ENCODE data around the gene FLCN. TPM values are rescaled to one million over a fixed set of nuclear protein-coding genes. Genes with fewer than 3 reads are reported as not detected.

Gene FLCN
- total RNA-seq (10 to 100 TPM; 43.6 to 46.7 TPM), polyA plus RNA-seq (10 to 100 TPM in 1 of 2 donors, 1 to 10 TPM in 1; 8.5 to 13.3 TPM)

GRCh38 chr17:17237026-17237799 lies at the start of gene FLCN:
Gene FLCN, minus strand, starts transcription at chr17:17237168. Its CDS starts 9,031 bp downstream, at chr17:17228137.
- Histone ChIP-seq H3K4me1 (ENCODE audit: control insufficient read depth in 4 of 4, insufficient read depth in 4 of 4, low read length in 3 of 4) (peaks cover 0 to 33% (median 24%) of the 10 kb centered on the region in 4 donors), H3K4me3 (ENCODE audit: low read depth in 1 of 3, low read length in 3 of 3) (peak within 1 kb of the TSS; percentile 78 to 94 (median 79)), H3K36me3 (ENCODE audit: control insufficient read depth in 4 of 4, insufficient read depth in 3 of 4, low read depth in 1 of 4, low read length in 3 of 4) (no peaks in the 10 kb centered on the region), H3K27ac (ENCODE audit: low read depth in 1 of 2, low read length in 2 of 2) (peak within 1 kb of the TSS; percentile 93 to 94), H3K27me3 (ENCODE audit: control insufficient read depth in 4 of 4, insufficient read depth in 4 of 4, low read length in 3 of 4) (no peaks in the 10 kb centered on the region), H3K9ac (ENCODE audit: low read depth in 1 of 2, low read length in 2 of 2) (peak within 1 kb of the TSS; percentile 82 to 96), H3K9me3 (ENCODE audit: control insufficient read depth in 4 of 4, low read length in 3 of 4) (no peaks in the 10 kb centered on the region)
- peak; percentile 90 for DNase-seq (ENCODE audit: low spot score)
- TF ChIP-seq JUND (IDR thresholded peaks at IDR 0.05) (no peak), HNF4A (conservative IDR thresholded peaks at IDR 0.05) (no peak), MAX (IDR thresholded peaks at IDR 0.05) (peak; percentile 60), REST (IDR thresholded peaks at IDR 0.05) (peak; percentile 11), ATF3 (IDR thresholded peaks at IDR 0.05) (peak; percentile 16), EGR1 (IDR thresholded peaks at IDR 0.05; ENCODE audit: low read depth in 2 of 2) (peak in 1 of 2 donors; percentile 57), RAD21 (IDR thresholded peaks at IDR 0.05) (no peak), GABPA (IDR thresholded peaks at IDR 0.05 in 1 of 2, conservative IDR thresholded peaks at IDR 0.05 in 1 of 2) (peak in 1 of 2 donors; percentile 42), FOXA1 (IDR thresholded peaks at IDR 0.05) (no peak), FOXA2 (IDR thresholded peaks at IDR 0.05) (no peak), CTCF (IDR thresholded peaks at IDR 0.05; ENCODE audit: low read depth, low read length, missing input control) (no peak), NR2F2 (IDR thresholded peaks at IDR 0.05) (no peak), TAF1 (conservative IDR thresholded peaks at IDR 0.05) (no peak), RXRA (IDR thresholded peaks at IDR 0.05) (no peak), HNF4G (IDR thresholded peaks at IDR 0.05) (no peak), ZBTB33 (IDR thresholded peaks at IDR 0.05) (peak; percentile 62), SP1 (IDR thresholded peaks at IDR 0.05) (peak; percentile 1), YY1 (IDR thresholded peaks at IDR 0.05) (peak; percentile 74)
- under 1% methylated on average over 53 of the region's 53 CpGs for WGBS
